Dermis blood vessel endothelial cell (primary cell): ENCODE results near the gene ZNF689. TPM values are rescaled to one million over a fixed set of nuclear protein-coding genes. Genes with fewer than 3 reads are reported as not detected.

ENCODE experiments used
- DNase-seq: peaks from one replicate; pipeline ENCODE4 v3.0.0; 2010
- total RNA-seq: library from RNA; depleted of rRNA; stranded (reverse); fragments of >200 nt; gene quantifications from 2 replicates; pipeline ENCODE4 v1.2.3, GENCODE V29; 2014

The ZNF689 gene
- total RNA-seq, 1 donor from 2014 or later: 5.8 TPM

GRCh38 chr16:30559690-30560089, 50.5 kb downstream of the ZNF689 start:
- no peak for DNase-seq

GRCh38 chr16:30558789-30559377, 51.3 kb downstream of the ZNF689 start:
- DNase-seq: no peak

GRCh38 chr16:30557957-30558788, 52.0 kb downstream of the ZNF689 start, which contains the start of gene ZNF764:
ZNF764 (minus strand) TSS chr16:30558374; CDS start chr16:30558182, 192 bp downstream.
- peak; percentile 99 for DNase-seq

- no peak for DNase-seq
Observed at GRCh38 chr16:30557707-30557956, 52.6 kb downstream of the ZNF689 start.

- no peak for DNase-seq
Observed at GRCh38 chr16:30556125-30556473, 54.1 kb downstream of the ZNF689 start.

- no peak for DNase-seq
Observed at GRCh38 chr16:30555315-30556124, 54.7 kb downstream of the ZNF689 start.

GRCh38 chr16:30554557-30555314, 55.5 kb downstream of the ZNF689 start:
- DNase-seq: peak; percentile 33

GRCh38 chr16:30553393-30553899, 56.7 kb downstream of the ZNF689 start:
- DNase-seq: no peak

GRCh38 chr16:30552956-30553355, 57.2 kb downstream of the ZNF689 start:
- DNase-seq: no peak

Other genes with a start within 250 kb of the ZNF689 start
- gene TBC1D10B, start 239.9 kb downstream of the ZNF689 start, total RNA-seq: 37.4 and 57.4 TPM in 2 replicates
- gene MYL11, start 235.6 kb downstream of the ZNF689 start, total RNA-seq: not detected in 2 replicates
- not detected in 2 replicates for gene SEPTIN1, start 227.8 kb downstream of the ZNF689 start, total RNA-seq
- gene ZNF48, start 215.0 kb downstream of the ZNF689 start, total RNA-seq: 16.5 and 20.1 TPM in 2 replicates
- gene ZNF771, start 202.8 kb downstream of the ZNF689 start, total RNA-seq: 14.8 and 21.4 TPM in 2 replicates
- gene DCTPP1, start 180.4 kb downstream of the ZNF689 start, total RNA-seq: 61.3 and 61.9 TPM in 2 replicates
- 16.0 and 17.1 TPM in 2 replicates for gene SEPHS2, start 164.5 kb downstream of the ZNF689 start, total RNA-seq
- gene ITGAL, start 137.6 kb downstream of the ZNF689 start, total RNA-seq: not detected in 2 replicates
- 18.6 and 21.3 TPM in 2 replicates for gene ZNF768, start 83.8 kb downstream of the ZNF689 start, total RNA-seq
- gene ZNF747, start 75.5 kb downstream of the ZNF689 start, total RNA-seq: 8.7 and 9.3 TPM in 2 replicates
- 4.4 and 4.8 TPM in 2 replicates for gene ZNF764, start 52.0 kb downstream of the ZNF689 start, total RNA-seq
- 10.6 and 10.9 TPM in 2 replicates for gene ZNF688, start 38.7 kb downstream of the ZNF689 start, total RNA-seq
- 8.1 and 11.9 TPM in 2 replicates for gene ZNF785, start 24.7 kb downstream of the ZNF689 start, total RNA-seq
- 8.0 and 14.4 TPM in 2 replicates for gene PRR14, start 40.6 kb upstream of the ZNF689 start, total RNA-seq
- gene FBRS, start 48.0 kb upstream of the ZNF689 start, total RNA-seq: 20.6 and 20.7 TPM in 2 replicates
- 44.1 and 69.1 TPM in 2 replicates for gene SRCAP, start 88.8 kb upstream of the ZNF689 start, total RNA-seq
- 20.1 and 21.4 TPM in 2 replicates for gene PHKG2, start 138.0 kb upstream of the ZNF689 start, total RNA-seq
- 0.93 and 1.2 TPM in 2 replicates for gene CFAP119, start 151.7 kb upstream of the ZNF689 start, total RNA-seq
- gene RNF40, start 151.9 kb upstream of the ZNF689 start, total RNA-seq: 64.5 and 100 TPM in 2 replicates
- 6.1 and 8.4 TPM in 2 replicates for gene ZNF629, start 176.8 kb upstream of the ZNF689 start, total RNA-seq